CD4-positive, alpha-beta T cell (primary cell): ENCODE measurements around the gene ZNF121. TPM values are rescaled to one million over a fixed set of nuclear protein-coding genes. Genes with fewer than 3 reads are reported as not detected.

Experiments
- ATAC-seq: fragments of 200-7000 bp; cut with Tn5 transposase; one replicate; pipeline ENCODE4 v1.10.0; 2022; ENCODE audit warnings: mild to moderate bottlenecking; ENCODE audit not compliant: poor library complexity
- CTCF ChIA-PET: fragments of 350-600 bp; sonication (Branson Sonifier 250); formaldehyde crosslinking; loops from one replicate; lab custom pipeline; 2021; ENCODE audit warnings: antibody characterized with exemption, inconsistent platforms; lab: Charles Lee
- POLR2A ChIA-PET: fragments of 350-600 bp; sonication (Branson Sonifier 250); formaldehyde crosslinking; loops from one replicate; lab custom pipeline; 2021; ENCODE audit warnings: antibody characterized with exemption, inconsistent platforms; lab: Charles Lee
- DNase-seq, 14 experiments: peaks; one replicate each; pipeline ENCODE4 v3.0.0-alpha.2; 2013 to 2020; ENCODE audit warnings: mixed read lengths in 2 of 14
- H3K27ac ChIP-seq, 2 donors: one replicate each; pipeline versions ENCODE4 v1.5.1 to v1.7.0; 2013; ENCODE audit warnings: low read length in 2 of 2, low read depth in 1 of 2, mild to moderate bottlenecking in 1 of 2
- H3K27me3 ChIP-seq, 2 experiments: 1 replicate in 1 of 2; 2 replicates in 1 of 2; pipeline versions ENCODE4 v1.6.1 to v1.7.0; 2013; ENCODE audit warnings: low read length in 2 of 2, control low read depth in 1 of 2, mild to moderate bottlenecking in 1 of 2, moderate library complexity in 1 of 2; ENCODE audit not compliant: insufficient read depth in 2 of 2, control insufficient read depth in 1 of 2
- H3K36me3 ChIP-seq: one replicate; pipeline ENCODE4 v1.6.1; 2013; ENCODE audit warnings: low read length, control low read depth; ENCODE audit not compliant: insufficient read depth
- H3K4me1 ChIP-seq: one replicate; pipeline ENCODE4 v1.6.1; 2013; ENCODE audit warnings: low read length, control low read depth; ENCODE audit not compliant: insufficient read depth
- H3K4me3 ChIP-seq: one replicate; pipeline ENCODE4 v1.5.1; 2013; ENCODE audit warnings: mild to moderate bottlenecking, low read length, moderate library complexity
- H3K9me3 ChIP-seq, 2 experiments: 1 replicate in 1 of 2; 2 replicates in 1 of 2; pipeline versions ENCODE4 v1.6.1 to v1.7.0; 2013; ENCODE audit warnings: low read length in 2 of 2, mild to moderate bottlenecking in 2 of 2, control low read depth in 1 of 2, moderate library complexity in 1 of 2; ENCODE audit not compliant: control insufficient read depth in 1 of 2, insufficient read depth in 1 of 2
- H3K27ac Mint-ChIP-seq: one replicate; pipeline ENCODE4 v1.8.0; 2020; ENCODE audit warnings: mixed read lengths
- H3K27me3 Mint-ChIP-seq: one replicate; pipeline ENCODE4 v1.8.0; 2021; ENCODE audit warnings: mixed read lengths
- H3K36me3 Mint-ChIP-seq: one replicate; pipeline ENCODE4 v1.8.0; 2021; ENCODE audit warnings: low read depth, mixed read lengths
- H3K4me1 Mint-ChIP-seq: one replicate; pipeline ENCODE4 v1.8.0; 2021; ENCODE audit warnings: low read depth, mixed read lengths
- H3K4me3 Mint-ChIP-seq: one replicate; pipeline ENCODE4 v1.8.0; 2020; ENCODE audit warnings: mild to moderate bottlenecking, mixed read lengths
- H3K9me3 Mint-ChIP-seq: one replicate; pipeline ENCODE4 v1.8.0; 2020; ENCODE audit warnings: mixed read lengths
- intact Hi-C, 2 experiments: fragments of 100-400 bp; cut with DNase I in 1 of 2; cut with micrococcal nuclease in 1 of 2; formaldehyde crosslinking; loops; one replicate each; pipeline versions ENCODE4 v1.15.1 to v1.9.0; 2023 to 2025; cut with DNase I, micrococcal nuclease
- total RNA-seq, 174 experiments: library from RNA in 2 of 174; stranded (reverse) in 2 of 174; gene quantifications; one replicate each; pipeline ENCODE4 v1.2.3 and lab custom pipeline; 2021 to 2026
- TF ChIP-seq, protein P1 (sequence below): fragments of 200-600 bp; IDR thresholded peaks from one replicate; pipeline ENCODE4 v1.8.0; 2022; ENCODE audit warnings: antibody characterized with exemption, mild to moderate bottlenecking

Gene ZNF121
- total RNA-seq, 2 experiments from 2014 or later, result 42.0 to 42.1 TPM

DNA sequence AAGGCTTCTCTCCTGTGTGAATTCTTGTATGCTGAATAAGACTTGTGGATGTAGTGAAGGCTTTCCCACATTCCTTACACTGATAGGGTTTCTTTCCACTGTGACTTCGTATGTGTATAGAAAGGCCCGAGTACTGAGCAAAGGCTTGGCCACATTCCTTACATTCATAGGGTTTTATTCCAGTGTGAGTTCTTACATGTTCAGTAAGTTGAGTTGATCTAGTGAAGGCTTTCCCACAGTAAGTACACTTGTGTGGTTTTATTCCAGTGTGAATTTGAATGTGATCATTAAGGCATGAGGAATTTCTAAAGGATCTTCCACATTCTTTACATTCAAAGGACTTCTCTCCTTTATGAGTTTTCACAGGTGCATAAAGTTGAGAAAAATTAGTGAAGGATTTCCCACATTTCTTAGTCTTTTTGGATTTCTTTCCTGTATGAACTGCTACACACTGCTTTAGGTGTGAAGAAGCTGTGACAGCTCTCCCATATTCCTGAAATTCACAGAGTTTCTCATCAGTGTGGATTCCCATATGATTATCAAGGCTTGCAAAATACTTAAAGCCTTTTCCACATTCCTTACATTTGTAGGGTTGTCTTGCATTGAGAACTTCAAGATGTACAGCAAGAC, 26.3 kb upstream of the ZNF121 start:
- ATAC-seq (no peak), DNase-seq (no peak)
- H3K4me3 ChIP-seq, result no peak overlapping the region
- intact Hi-C loops, result no loop called here
- no peaks in the 10 kb centered on the region for H3K27me3 Mint-ChIP-seq
- H3K36me3 ChIP-seq, result peaks cover 57% of the 10 kb centered on the region
- TF ChIP-seq, protein P1, sequence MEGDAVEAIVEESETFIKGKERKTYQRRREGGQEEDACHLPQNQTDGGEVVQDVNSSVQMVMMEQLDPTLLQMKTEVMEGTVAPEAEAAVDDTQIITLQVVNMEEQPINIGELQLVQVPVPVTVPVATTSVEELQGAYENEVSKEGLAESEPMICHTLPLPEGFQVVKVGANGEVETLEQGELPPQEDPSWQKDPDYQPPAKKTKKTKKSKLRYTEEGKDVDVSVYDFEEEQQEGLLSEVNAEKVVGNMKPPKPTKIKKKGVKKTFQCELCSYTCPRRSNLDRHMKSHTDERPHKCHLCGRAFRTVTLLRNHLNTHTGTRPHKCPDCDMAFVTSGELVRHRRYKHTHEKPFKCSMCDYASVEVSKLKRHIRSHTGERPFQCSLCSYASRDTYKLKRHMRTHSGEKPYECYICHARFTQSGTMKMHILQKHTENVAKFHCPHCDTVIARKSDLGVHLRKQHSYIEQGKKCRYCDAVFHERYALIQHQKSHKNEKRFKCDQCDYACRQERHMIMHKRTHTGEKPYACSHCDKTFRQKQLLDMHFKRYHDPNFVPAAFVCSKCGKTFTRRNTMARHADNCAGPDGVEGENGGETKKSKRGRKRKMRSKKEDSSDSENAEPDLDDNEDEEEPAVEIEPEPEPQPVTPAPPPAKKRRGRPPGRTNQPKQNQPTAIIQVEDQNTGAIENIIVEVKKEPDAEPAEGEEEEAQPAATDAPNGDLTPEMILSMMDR, result no peak
- no peak overlapping the region for H3K27ac ChIP-seq
- H3K27ac Mint-ChIP-seq, result no peak overlapping the region
- peaks cover 89% of the 10 kb centered on the region for H3K36me3 Mint-ChIP-seq
- no peak overlapping the region for H3K4me3 Mint-ChIP-seq
- H3K4me1 ChIP-seq, result no peaks in the 10 kb centered on the region
- ChIA-PET CTCF (interaction anchor here (0.7 kb wide), 1 partner anchor 24 kb away, joined by 3 read pairs; no protein-coding TSS in a partner anchor), POLR2A (no interaction called here)
- H3K9me3 Mint-ChIP-seq, result peaks cover 15% of the 10 kb centered on the region
- H3K27me3 ChIP-seq, result no peaks in the 10 kb centered on the region
- H3K4me1 Mint-ChIP-seq, result no peaks in the 10 kb centered on the region
- H3K9me3 ChIP-seq, result peaks cover 39 to 76% of the 10 kb centered on the region in 2 experiments

DNA sequence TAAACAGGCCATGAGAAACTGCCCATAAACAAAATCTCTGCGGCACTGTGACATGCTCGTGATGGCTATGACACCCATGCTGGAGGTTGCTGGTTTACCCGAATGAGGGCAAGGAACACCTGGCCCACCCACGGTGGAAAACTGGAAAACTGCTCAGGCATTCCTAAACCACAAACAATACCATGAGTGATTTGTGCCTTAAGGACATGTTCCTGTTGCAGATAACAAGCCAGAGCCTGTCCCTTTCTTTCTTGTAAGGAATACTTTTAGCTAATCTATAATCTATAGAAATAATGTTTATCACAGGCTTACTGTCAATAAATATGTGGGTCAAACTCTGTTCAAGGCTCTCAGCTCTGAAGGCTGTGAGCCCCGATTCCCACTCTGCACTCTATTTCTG, 24.6 kb upstream of the ZNF121 start:
- Mint-ChIP-seq H3K36me3 (peaks cover 81% of the 10 kb centered on the region), H3K27me3 (no peaks in the 10 kb centered on the region), H3K4me1 (no peaks in the 10 kb centered on the region), H3K4me3 (no peak overlapping the region), H3K9me3 (peaks cover 15% of the 10 kb centered on the region), H3K27ac (no peak overlapping the region)
- CTCF ChIA-PET, result no interaction called here
- no peak for ATAC-seq
- POLR2A ChIA-PET, result no interaction called here
- Histone ChIP-seq H3K27ac (no peak overlapping the region), H3K27me3 (no peaks in the 10 kb centered on the region), H3K9me3 (peaks cover 55 to 83% of the 10 kb centered on the region in 2 experiments), H3K4me1 (no peaks in the 10 kb centered on the region), H3K4me3 (no peak overlapping the region), H3K36me3 (peaks cover 41% of the 10 kb centered on the region)
- DNase-seq, result no peak
- TF ChIP-seq, protein P1, result no peak
- intact Hi-C loops, result no loop called here

DNA sequence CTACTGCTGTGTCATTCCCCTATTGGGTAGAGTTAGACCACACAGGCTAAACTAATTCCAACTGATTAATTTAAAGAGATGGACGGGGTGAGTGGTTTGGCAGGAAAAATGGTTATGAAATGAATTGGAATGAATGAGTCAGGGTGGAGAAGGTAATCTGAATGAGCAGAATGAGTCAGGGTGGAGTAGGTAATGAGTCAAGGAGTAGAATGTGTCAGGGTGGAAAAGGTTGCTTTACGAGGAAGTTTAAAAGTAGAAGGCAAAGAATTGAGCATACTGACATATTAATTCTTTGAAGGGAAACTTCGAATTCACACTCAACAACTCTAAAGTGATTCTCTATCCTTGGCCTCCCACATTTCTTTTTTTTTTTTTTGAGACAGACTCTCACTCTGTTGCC, 12.7 kb upstream of the ZNF121 start:
- no peak overlapping the region for H3K4me3 Mint-ChIP-seq
- ATAC-seq, result no peak
- H3K9me3 Mint-ChIP-seq, result peaks cover 6% of the 10 kb centered on the region
- no peaks in the 10 kb centered on the region for H3K27me3 ChIP-seq
- peaks cover 13 to 15% of the 10 kb centered on the region in 2 experiments for H3K9me3 ChIP-seq
- H3K4me1 Mint-ChIP-seq, result no peaks in the 10 kb centered on the region
- DNase-seq, result no peak
- peaks cover 9% of the 10 kb centered on the region for H3K36me3 Mint-ChIP-seq
- intact Hi-C loops, result no loop called here
- TF ChIP-seq, protein P1, result no peak
- no peak overlapping the region for H3K27ac Mint-ChIP-seq
- no peak overlapping the region for H3K4me3 ChIP-seq
- no peaks in the 10 kb centered on the region for H3K36me3 ChIP-seq
- peaks cover 25% of the 10 kb centered on the region for H3K27me3 Mint-ChIP-seq
- CTCF ChIA-PET, result interaction anchor here (0.8 kb wide), 1 partner anchor 15 kb away, joined by 3 read pairs; no protein-coding TSS in a partner anchor
- no peaks in the 10 kb centered on the region for H3K4me1 ChIP-seq
- POLR2A ChIA-PET, result no interaction called here
- no peak overlapping the region for H3K27ac ChIP-seq
